Measurements from ENCODE around the gene ZNF750.

- TF ChIP-seq ZNF850 (CRISPR knock-in tag; conservative IDR thresholded peaks at IDR 0.05) (no peak), U2AF2 (IDR thresholded peaks at IDR 0.05; ENCODE audit: low read depth, low read length) (no peak)
- TF ChIP-seq, protein P1, sequence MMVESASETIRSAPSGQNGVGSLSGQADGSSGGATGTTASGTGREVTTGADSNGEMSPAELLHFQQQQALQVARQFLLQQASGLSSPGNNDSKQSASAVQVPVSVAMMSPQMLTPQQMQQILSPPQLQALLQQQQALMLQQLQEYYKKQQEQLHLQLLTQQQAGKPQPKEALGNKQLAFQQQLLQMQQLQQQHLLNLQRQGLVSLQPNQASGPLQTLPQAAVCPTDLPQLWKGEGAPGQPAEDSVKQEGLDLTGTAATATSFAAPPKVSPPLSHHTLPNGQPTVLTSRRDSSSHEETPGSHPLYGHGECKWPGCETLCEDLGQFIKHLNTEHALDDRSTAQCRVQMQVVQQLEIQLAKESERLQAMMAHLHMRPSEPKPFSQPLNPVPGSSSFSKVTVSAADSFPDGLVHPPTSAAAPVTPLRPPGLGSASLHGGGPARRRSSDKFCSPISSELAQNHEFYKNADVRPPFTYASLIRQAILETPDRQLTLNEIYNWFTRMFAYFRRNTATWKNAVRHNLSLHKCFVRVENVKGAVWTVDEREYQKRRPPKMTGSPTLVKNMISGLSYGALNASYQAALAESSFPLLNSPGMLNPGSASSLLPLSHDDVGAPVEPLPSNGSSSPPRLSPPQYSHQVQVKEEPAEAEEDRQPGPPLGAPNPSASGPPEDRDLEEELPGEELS (CRISPR knock-in tag; IDR thresholded peaks at IDR 0.05), result 0 out of 2 replicates have a peak, but pooled peaks have one; percentile 39
- TF ChIP-seq, protein P2, sequence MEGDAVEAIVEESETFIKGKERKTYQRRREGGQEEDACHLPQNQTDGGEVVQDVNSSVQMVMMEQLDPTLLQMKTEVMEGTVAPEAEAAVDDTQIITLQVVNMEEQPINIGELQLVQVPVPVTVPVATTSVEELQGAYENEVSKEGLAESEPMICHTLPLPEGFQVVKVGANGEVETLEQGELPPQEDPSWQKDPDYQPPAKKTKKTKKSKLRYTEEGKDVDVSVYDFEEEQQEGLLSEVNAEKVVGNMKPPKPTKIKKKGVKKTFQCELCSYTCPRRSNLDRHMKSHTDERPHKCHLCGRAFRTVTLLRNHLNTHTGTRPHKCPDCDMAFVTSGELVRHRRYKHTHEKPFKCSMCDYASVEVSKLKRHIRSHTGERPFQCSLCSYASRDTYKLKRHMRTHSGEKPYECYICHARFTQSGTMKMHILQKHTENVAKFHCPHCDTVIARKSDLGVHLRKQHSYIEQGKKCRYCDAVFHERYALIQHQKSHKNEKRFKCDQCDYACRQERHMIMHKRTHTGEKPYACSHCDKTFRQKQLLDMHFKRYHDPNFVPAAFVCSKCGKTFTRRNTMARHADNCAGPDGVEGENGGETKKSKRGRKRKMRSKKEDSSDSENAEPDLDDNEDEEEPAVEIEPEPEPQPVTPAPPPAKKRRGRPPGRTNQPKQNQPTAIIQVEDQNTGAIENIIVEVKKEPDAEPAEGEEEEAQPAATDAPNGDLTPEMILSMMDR (CRISPR knock-in tag; IDR thresholded peaks at IDR 0.05), result peak; percentile 40
- TF ChIP-seq, protein P3, sequence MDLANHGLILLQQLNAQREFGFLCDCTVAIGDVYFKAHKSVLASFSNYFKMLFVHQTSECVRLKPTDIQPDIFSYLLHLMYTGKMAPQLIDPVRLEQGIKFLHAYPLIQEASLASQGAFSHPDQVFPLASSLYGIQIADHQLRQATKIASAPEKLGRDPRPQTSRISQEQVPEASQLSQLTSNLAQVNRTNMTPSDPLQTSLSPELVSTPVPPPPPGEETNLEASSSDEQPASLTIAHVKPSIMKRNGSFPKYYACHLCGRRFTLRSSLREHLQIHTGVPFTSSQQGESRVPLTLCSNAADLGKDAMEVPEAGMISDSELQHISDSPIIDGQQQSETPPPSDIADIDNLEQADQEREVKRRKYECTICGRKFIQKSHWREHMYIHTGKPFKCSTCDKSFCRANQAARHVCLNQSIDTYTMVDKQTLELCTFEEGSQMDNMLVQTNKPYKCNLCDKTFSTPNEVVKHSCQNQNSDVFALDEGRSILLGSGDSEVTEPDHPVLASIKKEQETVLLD (CRISPR knock-in tag; IDR thresholded peaks at IDR 0.05; ENCODE audit: low read depth), result no peak
- TF ChIP-seq, protein P4, sequence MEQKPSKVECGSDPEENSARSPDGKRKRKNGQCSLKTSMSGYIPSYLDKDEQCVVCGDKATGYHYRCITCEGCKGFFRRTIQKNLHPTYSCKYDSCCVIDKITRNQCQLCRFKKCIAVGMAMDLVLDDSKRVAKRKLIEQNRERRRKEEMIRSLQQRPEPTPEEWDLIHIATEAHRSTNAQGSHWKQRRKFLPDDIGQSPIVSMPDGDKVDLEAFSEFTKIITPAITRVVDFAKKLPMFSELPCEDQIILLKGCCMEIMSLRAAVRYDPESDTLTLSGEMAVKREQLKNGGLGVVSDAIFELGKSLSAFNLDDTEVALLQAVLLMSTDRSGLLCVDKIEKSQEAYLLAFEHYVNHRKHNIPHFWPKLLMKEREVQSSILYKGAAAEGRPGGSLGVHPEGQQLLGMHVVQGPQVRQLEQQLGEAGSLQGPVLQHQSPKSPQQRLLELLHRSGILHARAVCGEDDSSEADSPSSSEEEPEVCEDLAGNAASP (CRISPR knock-in tag; IDR thresholded peaks at IDR 0.05; ENCODE audit: borderline replicate concordance), result no peak
Measured at GRCh38 chr17:82875407-82875856, 35.6 kb upstream of the ZNF750 start.
